Measurements from ENCODE around the gene ESYT3. TPM values are rescaled to one million over a fixed set of nuclear protein-coding genes. Genes with fewer than 3 reads are reported as not detected.

ESYT3 gene
- total and polyA plus RNA-seq, 2 of the 8 experiments (the other 6 are each of a cell fraction or from before 2014, with no cell fraction given), result 4.4 to 7.3 TPM

DNA sequence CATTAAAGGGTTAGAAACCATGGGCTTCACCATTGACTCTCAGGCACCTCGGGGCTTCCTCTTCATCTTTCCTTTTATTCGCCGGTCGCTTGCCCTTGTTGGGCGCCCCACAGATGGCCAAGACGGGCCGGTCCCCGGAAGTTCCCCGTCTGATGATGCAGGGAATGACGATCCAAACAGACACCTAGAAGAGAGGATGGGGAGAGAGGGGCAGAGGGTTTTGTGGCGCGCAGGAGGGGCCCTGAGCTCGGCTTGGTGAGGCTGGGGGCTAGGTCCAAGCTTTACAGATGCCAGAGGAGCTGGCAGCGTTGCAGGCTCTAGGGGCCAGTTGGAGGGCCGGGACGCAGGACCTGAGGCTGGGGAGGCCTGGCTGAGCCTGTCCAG lies 532 bp upstream of the ESYT3 start (continued):
- TF ChIP-seq, protein P1, sequence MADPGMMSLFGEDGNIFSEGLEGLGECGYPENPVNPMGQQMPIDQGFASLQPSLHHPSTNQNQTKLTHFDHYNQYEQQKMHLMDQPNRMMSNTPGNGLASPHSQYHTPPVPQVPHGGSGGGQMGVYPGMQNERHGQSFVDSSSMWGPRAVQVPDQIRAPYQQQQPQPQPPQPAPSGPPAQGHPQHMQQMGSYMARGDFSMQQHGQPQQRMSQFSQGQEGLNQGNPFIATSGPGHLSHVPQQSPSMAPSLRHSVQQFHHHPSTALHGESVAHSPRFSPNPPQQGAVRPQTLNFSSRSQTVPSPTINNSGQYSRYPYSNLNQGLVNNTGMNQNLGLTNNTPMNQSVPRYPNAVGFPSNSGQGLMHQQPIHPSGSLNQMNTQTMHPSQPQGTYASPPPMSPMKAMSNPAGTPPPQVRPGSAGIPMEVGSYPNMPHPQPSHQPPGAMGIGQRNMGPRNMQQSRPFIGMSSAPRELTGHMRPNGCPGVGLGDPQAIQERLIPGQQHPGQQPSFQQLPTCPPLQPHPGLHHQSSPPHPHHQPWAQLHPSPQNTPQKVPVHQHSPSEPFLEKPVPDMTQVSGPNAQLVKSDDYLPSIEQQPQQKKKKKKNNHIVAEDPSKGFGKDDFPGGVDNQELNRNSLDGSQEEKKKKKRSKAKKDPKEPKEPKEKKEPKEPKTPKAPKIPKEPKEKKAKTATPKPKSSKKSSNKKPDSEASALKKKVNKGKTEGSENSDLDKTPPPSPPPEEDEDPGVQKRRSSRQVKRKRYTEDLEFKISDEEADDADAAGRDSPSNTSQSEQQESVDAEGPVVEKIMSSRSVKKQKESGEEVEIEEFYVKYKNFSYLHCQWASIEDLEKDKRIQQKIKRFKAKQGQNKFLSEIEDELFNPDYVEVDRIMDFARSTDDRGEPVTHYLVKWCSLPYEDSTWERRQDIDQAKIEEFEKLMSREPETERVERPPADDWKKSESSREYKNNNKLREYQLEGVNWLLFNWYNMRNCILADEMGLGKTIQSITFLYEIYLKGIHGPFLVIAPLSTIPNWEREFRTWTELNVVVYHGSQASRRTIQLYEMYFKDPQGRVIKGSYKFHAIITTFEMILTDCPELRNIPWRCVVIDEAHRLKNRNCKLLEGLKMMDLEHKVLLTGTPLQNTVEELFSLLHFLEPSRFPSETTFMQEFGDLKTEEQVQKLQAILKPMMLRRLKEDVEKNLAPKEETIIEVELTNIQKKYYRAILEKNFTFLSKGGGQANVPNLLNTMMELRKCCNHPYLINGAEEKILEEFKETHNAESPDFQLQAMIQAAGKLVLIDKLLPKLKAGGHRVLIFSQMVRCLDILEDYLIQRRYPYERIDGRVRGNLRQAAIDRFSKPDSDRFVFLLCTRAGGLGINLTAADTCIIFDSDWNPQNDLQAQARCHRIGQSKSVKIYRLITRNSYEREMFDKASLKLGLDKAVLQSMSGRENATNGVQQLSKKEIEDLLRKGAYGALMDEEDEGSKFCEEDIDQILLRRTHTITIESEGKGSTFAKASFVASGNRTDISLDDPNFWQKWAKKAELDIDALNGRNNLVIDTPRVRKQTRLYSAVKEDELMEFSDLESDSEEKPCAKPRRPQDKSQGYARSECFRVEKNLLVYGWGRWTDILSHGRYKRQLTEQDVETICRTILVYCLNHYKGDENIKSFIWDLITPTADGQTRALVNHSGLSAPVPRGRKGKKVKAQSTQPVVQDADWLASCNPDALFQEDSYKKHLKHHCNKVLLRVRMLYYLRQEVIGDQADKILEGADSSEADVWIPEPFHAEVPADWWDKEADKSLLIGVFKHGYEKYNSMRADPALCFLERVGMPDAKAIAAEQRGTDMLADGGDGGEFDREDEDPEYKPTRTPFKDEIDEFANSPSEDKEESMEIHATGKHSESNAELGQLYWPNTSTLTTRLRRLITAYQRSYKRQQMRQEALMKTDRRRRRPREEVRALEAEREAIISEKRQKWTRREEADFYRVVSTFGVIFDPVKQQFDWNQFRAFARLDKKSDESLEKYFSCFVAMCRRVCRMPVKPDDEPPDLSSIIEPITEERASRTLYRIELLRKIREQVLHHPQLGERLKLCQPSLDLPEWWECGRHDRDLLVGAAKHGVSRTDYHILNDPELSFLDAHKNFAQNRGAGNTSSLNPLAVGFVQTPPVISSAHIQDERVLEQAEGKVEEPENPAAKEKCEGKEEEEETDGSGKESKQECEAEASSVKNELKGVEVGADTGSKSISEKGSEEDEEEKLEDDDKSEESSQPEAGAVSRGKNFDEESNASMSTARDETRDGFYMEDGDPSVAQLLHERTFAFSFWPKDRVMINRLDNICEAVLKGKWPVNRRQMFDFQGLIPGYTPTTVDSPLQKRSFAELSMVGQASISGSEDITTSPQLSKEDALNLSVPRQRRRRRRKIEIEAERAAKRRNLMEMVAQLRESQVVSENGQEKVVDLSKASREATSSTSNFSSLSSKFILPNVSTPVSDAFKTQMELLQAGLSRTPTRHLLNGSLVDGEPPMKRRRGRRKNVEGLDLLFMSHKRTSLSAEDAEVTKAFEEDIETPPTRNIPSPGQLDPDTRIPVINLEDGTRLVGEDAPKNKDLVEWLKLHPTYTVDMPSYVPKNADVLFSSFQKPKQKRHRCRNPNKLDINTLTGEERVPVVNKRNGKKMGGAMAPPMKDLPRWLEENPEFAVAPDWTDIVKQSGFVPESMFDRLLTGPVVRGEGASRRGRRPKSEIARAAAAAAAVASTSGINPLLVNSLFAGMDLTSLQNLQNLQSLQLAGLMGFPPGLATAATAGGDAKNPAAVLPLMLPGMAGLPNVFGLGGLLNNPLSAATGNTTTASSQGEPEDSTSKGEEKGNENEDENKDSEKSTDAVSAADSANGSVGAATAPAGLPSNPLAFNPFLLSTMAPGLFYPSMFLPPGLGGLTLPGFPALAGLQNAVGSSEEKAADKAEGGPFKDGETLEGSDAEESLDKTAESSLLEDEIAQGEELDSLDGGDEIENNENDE (IDR thresholded peaks at IDR 0.05; ENCODE audit: insufficient replicate concordance, low read length), result no peak
- TF ChIP-seq, protein P2, sequence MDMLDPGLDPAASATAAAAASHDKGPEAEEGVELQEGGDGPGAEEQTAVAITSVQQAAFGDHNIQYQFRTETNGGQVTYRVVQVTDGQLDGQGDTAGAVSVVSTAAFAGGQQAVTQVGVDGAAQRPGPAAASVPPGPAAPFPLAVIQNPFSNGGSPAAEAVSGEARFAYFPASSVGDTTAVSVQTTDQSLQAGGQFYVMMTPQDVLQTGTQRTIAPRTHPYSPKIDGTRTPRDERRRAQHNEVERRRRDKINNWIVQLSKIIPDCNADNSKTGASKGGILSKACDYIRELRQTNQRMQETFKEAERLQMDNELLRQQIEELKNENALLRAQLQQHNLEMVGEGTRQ (IDR thresholded peaks at IDR 0.05; ENCODE audit: low read length), result no peak
- TF ChIP-seq TBP (IDR thresholded peaks at IDR 0.05; ENCODE audit: low read depth, low read length), result no peak
- no peak for TF ChIP-seq SIN3A (conservative IDR thresholded peaks at IDR 0.05 in 1 of 2, IDR thresholded peaks at IDR 0.05 in 1 of 2; ENCODE audit: low read depth in 1 of 2, low read length in 2 of 2)
- TF ChIP-seq RBBP5 (IDR thresholded peaks at IDR 0.05; ENCODE audit: borderline replicate concordance, low read depth, low read length), result no peak
- no peak for TF ChIP-seq CTBP2 (IDR thresholded peaks at IDR 0.05; ENCODE audit: borderline replicate concordance, insufficient read depth, insufficient read length, low read length)
- TF ChIP-seq BACH1 (IDR thresholded peaks at IDR 0.05; ENCODE audit: low read length), result no peak
- no peak for TF ChIP-seq ZNF274 (IDR thresholded peaks at IDR 0.05; ENCODE audit: borderline replicate concordance, extremely low read depth, low read length)
- TF ChIP-seq, protein P3, sequence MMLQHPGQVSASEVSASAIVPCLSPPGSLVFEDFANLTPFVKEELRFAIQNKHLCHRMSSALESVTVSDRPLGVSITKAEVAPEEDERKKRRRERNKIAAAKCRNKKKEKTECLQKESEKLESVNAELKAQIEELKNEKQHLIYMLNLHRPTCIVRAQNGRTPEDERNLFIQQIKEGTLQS (IDR thresholded peaks at IDR 0.05; ENCODE audit: insufficient read depth, low read depth, low read length), result no peak
- TF ChIP-seq KDM1A (IDR thresholded peaks at IDR 0.05; ENCODE audit: borderline replicate concordance, low read length), result no peak

Data from H1 (cell line).